Naive thymus-derived CD4-positive, alpha-beta T cell (primary cell): ENCODE data around the gene MRPS2. TPM values are rescaled to one million over a fixed set of nuclear protein-coding genes. Genes with fewer than 3 reads are reported as not detected.
A peak's percentile ranks its signal among the peaks of the same experiment; 100 is the strongest.

ENCODE experiments used
- ATAC-seq: fragments of 150-1000 bp; cut with Tn5 transposase; 2 replicates; pipeline ENCODE4 v1.10.0; 2021; ENCODE audit warnings: mild to moderate bottlenecking, moderate library complexity
- CTCF ChIA-PET: fragments of 350-600 bp; sonication (Branson Sonifier 250); formaldehyde crosslinking; loops from one replicate; lab custom pipeline; 2021; ENCODE audit warnings: antibody characterized with exemption; lab: Charles Lee
- POLR2A ChIA-PET: fragments of 350-600 bp; sonication (Branson Sonifier 250); formaldehyde crosslinking; loops from one replicate; lab custom pipeline; 2021; ENCODE audit warnings: antibody characterized with exemption, inconsistent platforms; lab: Charles Lee
- DNase-seq, 9 donors: peaks; one replicate each; pipeline versions ENCODE4 v3.0.0 to v3.0.0-alpha.2; 2020 to 2022; ENCODE audit warnings: mixed read lengths in 1 of 9
- H3K27ac ChIP-seq: one replicate; pipeline ENCODE4 v1.7.0; 2013; ENCODE audit warnings: mild to moderate bottlenecking, low read depth, low read length, moderate library complexity
- H3K27me3 ChIP-seq, 2 donors: one replicate each; pipeline ENCODE4 v1.7.0; 2013; ENCODE audit warnings: low read length in 2 of 2, mild to moderate bottlenecking in 2 of 2, moderate library complexity in 2 of 2; ENCODE audit not compliant: control insufficient read depth in 2 of 2, insufficient read depth in 2 of 2
- H3K36me3 ChIP-seq, 3 experiments: 1 replicate in 2 of 3; 2 replicates in 1 of 3; pipeline ENCODE4 v1.7.0; 2013; ENCODE audit warnings: low read length in 3 of 3, mild to moderate bottlenecking in 3 of 3, moderate library complexity in 1 of 3; ENCODE audit not compliant: insufficient read depth in 3 of 3, control insufficient read depth in 2 of 3
- H3K4me1 ChIP-seq, 2 donors: one replicate each; pipeline ENCODE4 v1.7.0; 2013; ENCODE audit warnings: low read length in 2 of 2, mild to moderate bottlenecking in 2 of 2, moderate library complexity in 1 of 2; ENCODE audit not compliant: control insufficient read depth in 2 of 2, insufficient read depth in 2 of 2
- H3K4me3 ChIP-seq: 2 replicates; pipeline ENCODE4 v1.7.0; 2013; ENCODE audit warnings: mild to moderate bottlenecking, low read length
- H3K9me3 ChIP-seq, 3 experiments: 1 replicate in 2 of 3; 2 replicates in 1 of 3; pipeline ENCODE4 v1.7.0; 2013; ENCODE audit warnings: low read length in 3 of 3; ENCODE audit not compliant: control insufficient read depth in 2 of 3
- H3K27ac Mint-ChIP-seq, 9 donors: one replicate each; pipeline ENCODE4 v1.8.0; 2020 to 2022; ENCODE audit warnings: mixed read lengths in 9 of 9, mild to moderate bottlenecking in 8 of 9, moderate library complexity in 5 of 9, inconsistent platforms in 2 of 9
- H3K27me3 Mint-ChIP-seq, 5 donors: one replicate each; pipeline ENCODE4 v1.8.0; 2021 to 2022; ENCODE audit warnings: mixed read lengths in 5 of 5, mild to moderate bottlenecking in 1 of 5
- H3K36me3 Mint-ChIP-seq, 5 donors: one replicate each; pipeline ENCODE4 v1.8.0; 2020 to 2022; ENCODE audit warnings: mixed read lengths in 5 of 5, mild to moderate bottlenecking in 3 of 5, inconsistent platforms in 1 of 5
- H3K4me1 Mint-ChIP-seq, 7 donors: one replicate each; pipeline ENCODE4 v1.8.0; 2020 to 2022; ENCODE audit warnings: mixed read lengths in 7 of 7, mild to moderate bottlenecking in 3 of 7, inconsistent platforms in 1 of 7
- H3K4me3 Mint-ChIP-seq, 10 donors: one replicate each; pipeline ENCODE4 v1.8.0; 2020 to 2022; ENCODE audit warnings: mild to moderate bottlenecking in 10 of 10, mixed read lengths in 10 of 10, moderate library complexity in 6 of 10, inconsistent platforms in 2 of 10
- H3K9me3 Mint-ChIP-seq, 11 donors: one replicate each; pipeline ENCODE4 v1.8.0; 2020 to 2022; ENCODE audit warnings: mixed read lengths in 11 of 11, mild to moderate bottlenecking in 4 of 11, inconsistent platforms in 1 of 11, moderate library complexity in 1 of 11
- intact Hi-C, 2 donors: fragments of 100-400 bp; cut with micrococcal nuclease; formaldehyde crosslinking; loops; one replicate each; pipeline ENCODE4 v1.15.1; 2023
- polyA plus RNA-seq, 2 donors: library from polyadenylated mRNA; unstranded; fragments of 300-500 nt; fragmentation: Illumina TruSeq; gene quantifications; one replicate each; pipeline ENCODE4 v1.2.3, GENCODE V29; 2021
- total RNA-seq, 6 experiments: library from RNA in 5 of 6; stranded (reverse) in 5 of 6; gene quantifications; 1 replicate in 5 of 6; 2 replicates in 1 of 6; pipeline ENCODE4 v1.2.3 and lab custom pipeline; 2021 to 2026

The MRPS2 gene
- total and polyA plus RNA-seq, 7 experiments from 2014 or later, result 19.4 to 66.1 (median 28.8) TPM

DNA sequence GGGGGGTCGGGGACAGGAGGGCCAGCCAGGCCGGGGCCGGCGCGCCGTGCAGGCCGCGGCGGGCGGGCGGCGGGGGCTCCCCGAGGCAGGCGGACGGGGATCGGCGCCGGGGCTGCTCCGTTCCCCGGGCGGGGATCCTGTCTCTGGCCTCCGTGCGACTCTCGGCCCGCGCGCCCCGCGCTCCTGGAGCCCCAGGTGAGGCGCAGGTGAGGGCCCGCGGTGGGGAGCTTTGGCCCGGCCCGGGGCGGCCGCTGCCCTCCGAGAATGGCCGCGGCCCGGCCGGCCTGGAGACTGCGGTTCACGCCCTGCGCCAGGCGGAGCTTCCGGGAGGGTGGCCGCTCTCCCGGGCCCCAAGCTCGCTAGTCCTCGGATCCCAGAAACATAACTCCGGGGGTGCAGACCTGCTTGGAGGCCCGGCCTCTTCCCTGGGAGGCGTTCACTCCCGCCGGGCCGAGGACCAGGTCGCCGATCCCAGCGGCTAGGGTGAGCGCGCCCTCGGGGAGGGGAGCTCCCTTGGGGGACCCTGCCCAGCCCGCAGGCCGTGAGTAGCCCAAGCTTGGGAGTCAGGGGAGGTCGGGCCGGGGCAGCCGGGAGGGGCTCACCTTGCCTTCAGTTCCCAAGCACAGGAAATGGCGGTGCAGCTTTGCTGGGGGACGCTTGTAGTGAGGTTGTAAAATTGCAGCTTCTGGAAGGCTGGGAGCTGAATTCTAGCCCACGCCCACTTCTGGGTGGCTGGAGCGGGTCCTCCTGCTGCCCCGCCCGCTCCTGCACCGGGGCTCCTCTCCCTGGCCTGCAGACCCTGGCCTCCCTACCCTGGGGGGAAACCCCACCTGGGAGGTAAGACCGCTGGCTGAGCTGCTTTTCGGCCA is 20.2 kb upstream of the MRPS2 start:
- ChIA-PET POLR2A (no interaction called here), CTCF (no interaction called here)
- Histone ChIP-seq H3K27ac (no peak overlapping the region), H3K4me1 (peaks cover 3 to 7% of the 10 kb centered on the region in 2 donors), H3K27me3 (peaks cover 0 to 13% of the 10 kb centered on the region in 2 donors), H3K9me3 (no peaks in the 10 kb centered on the region), H3K36me3 (no peaks in the 10 kb centered on the region), H3K4me3 (peak overlapping the region; percentile 44)
- Mint-ChIP-seq H3K4me1 (peaks cover 0 to 19% (median 11%) of the 10 kb centered on the region in 7 donors), H3K27ac (no peak overlapping the region), H3K36me3 (peaks cover 0 to 3% (median 0%) of the 10 kb centered on the region in 5 donors), H3K4me3 (peak overlapping the region in 9 of 10 donors; percentile 6 to 72 (median 51)), H3K9me3 (peaks cover 0 to 1% (median 0%) of the 10 kb centered on the region in 11 donors), H3K27me3 (peaks cover 38 to 61% (median 50%) of the 10 kb centered on the region in 5 donors)
- ATAC-seq (peak; percentile 43), DNase-seq (peak in 2 of 9 donors; percentile 8 to 11)
- intact Hi-C loops, result no loop called here

- peaks cover 0 to 3% (median 0%) of the 10 kb centered on the region in 5 donors for H3K36me3 Mint-ChIP-seq
Measured at GRCh38 chr9:135480940-135481310, 19.6 kb upstream of the MRPS2 start.

GRCh38 chr9:135482015-135482754 is 18.3 kb upstream of the MRPS2 start:
- Mint-ChIP-seq H3K27me3 (peaks cover 27 to 49% (median 39%) of the 10 kb centered on the region in 5 donors), H3K4me3 (peak overlapping the region in 5 of 10 donors; percentile 16 to 75 (median 38)), H3K36me3 (peaks cover 0 to 3% (median 0%) of the 10 kb centered on the region in 5 donors), H3K9me3 (peaks cover 0 to 1% (median 0%) of the 10 kb centered on the region in 11 donors), H3K27ac (no peak overlapping the region), H3K4me1 (peaks cover 0 to 19% (median 11%) of the 10 kb centered on the region in 7 donors)
- DNase-seq (no peak), ATAC-seq (no peak)
- Histone ChIP-seq H3K4me1 (peaks cover 3 to 7% of the 10 kb centered on the region in 2 donors), H3K27ac (no peak overlapping the region), H3K9me3 (no peaks in the 10 kb centered on the region), H3K27me3 (peaks cover 0 to 13% of the 10 kb centered on the region in 2 donors), H3K4me3 (no peak overlapping the region), H3K36me3 (no peaks in the 10 kb centered on the region)
- ChIA-PET POLR2A (no interaction called here), CTCF (interaction anchor here (0.6 kb wide), 1 partner anchor 505 kb away, joined by 3 read pairs; no protein-coding TSS in a partner anchor)
- intact Hi-C loops, result no loop called here

More at GRCh38 chr9:135480940-135481310, 19.6 kb upstream of the MRPS2 start:
- H3K9me3 ChIP-seq, result no peaks in the 10 kb centered on the region
- Mint-ChIP-seq H3K9me3 (peaks cover 0 to 1% (median 0%) of the 10 kb centered on the region in 11 donors), H3K4me3 (peak overlapping the region in 9 of 10 donors; percentile 6 to 75 (median 51)), H3K27me3 (peaks cover 32 to 57% (median 43%) of the 10 kb centered on the region in 5 donors), H3K4me1 (peaks cover 0 to 19% (median 11%) of the 10 kb centered on the region in 7 donors), H3K27ac (no peak overlapping the region)
- intact Hi-C loops, result no loop called here
- ATAC-seq (no peak), DNase-seq (no peak)
- no peak overlapping the region for H3K27ac ChIP-seq
- ChIA-PET CTCF (no interaction called here), POLR2A (no interaction called here)
- H3K27me3 ChIP-seq, result peaks cover 0 to 13% of the 10 kb centered on the region in 2 donors
- H3K36me3 ChIP-seq, result no peaks in the 10 kb centered on the region
- peaks cover 3 to 7% of the 10 kb centered on the region in 2 donors for H3K4me1 ChIP-seq
- H3K4me3 ChIP-seq, result peak overlapping the region; percentile 44

DNA sequence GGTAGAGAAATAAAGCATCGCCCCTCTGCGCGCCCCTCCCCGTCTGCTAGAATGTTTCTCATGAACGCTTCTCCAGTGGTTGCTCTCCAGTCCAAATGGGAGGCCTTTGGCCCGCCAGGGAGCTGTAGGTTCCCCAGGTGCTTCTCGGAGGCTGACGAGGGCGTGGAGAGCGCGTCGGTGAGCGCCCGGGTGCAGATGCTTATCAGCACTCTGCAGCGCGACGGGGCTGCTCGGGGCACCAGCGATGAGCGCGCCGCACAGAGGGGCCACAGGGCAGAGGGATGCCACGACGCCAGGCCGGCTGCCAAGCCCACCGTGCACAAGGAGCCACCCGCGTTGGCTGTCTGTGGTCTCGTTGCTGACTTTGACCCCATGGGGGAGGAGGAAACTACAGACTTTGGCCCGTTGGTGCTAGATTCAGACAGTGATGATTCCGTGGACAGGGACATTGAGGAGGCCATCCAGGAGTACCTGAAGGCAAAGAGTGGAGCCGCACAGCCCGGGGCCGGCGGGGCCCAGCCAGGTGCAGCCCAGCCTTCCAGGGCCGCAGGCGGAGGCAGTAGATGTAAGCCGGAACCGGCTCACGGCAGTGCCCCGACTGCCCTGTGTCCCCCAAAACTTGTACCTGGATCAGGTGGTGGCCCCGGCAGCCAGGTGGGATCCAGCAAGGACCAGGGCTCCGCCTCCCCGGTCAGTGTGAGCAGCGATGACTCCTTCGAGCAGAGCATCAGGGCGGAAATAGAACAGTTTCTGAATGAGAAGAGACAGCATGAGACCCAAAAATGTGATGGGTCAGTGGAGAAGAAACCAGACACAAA is 15.8 kb upstream of the MRPS2 start:
- CTCF ChIA-PET, result no interaction called here
- POLR2A ChIA-PET, result no interaction called here
- Mint-ChIP-seq H3K4me1 (peaks cover 0 to 8% (median 0%) of the 10 kb centered on the region in 7 donors), H3K27ac (no peak overlapping the region), H3K9me3 (peaks cover 0 to 1% (median 0%) of the 10 kb centered on the region in 11 donors), H3K4me3 (no peak overlapping the region), H3K27me3 (peaks cover 15 to 34% (median 24%) of the 10 kb centered on the region in 5 donors), H3K36me3 (no peaks in the 10 kb centered on the region)
- Histone ChIP-seq H3K27me3 (peaks cover 0 to 13% of the 10 kb centered on the region in 2 donors), H3K27ac (no peak overlapping the region), H3K4me1 (peaks cover 3 to 7% of the 10 kb centered on the region in 2 donors), H3K4me3 (no peak overlapping the region), H3K9me3 (no peaks in the 10 kb centered on the region), H3K36me3 (no peaks in the 10 kb centered on the region)
- intact Hi-C loops, result no loop called here
- ATAC-seq, result no peak
- no peak for DNase-seq

- ChIA-PET CTCF (no interaction called here), POLR2A (no interaction called here)
- Histone ChIP-seq H3K27me3 (peaks cover 0 to 13% of the 10 kb centered on the region in 2 donors), H3K4me1 (peaks cover 3 to 7% of the 10 kb centered on the region in 2 donors), H3K9me3 (no peaks in the 10 kb centered on the region), H3K4me3 (no peak overlapping the region), H3K36me3 (no peaks in the 10 kb centered on the region), H3K27ac (no peak overlapping the region)
- Mint-ChIP-seq H3K27ac (no peak overlapping the region), H3K4me1 (peaks cover 0 to 8% (median 0%) of the 10 kb centered on the region in 7 donors), H3K27me3 (peaks cover 15 to 34% (median 24%) of the 10 kb centered on the region in 5 donors), H3K4me3 (no peak overlapping the region), H3K36me3 (no peaks in the 10 kb centered on the region), H3K9me3 (peaks cover 0 to 1% (median 0%) of the 10 kb centered on the region in 11 donors)
- intact Hi-C loops, result no loop called here
- ATAC-seq (no peak), DNase-seq (no peak)
Measured at GRCh38 chr9:135485385-135485784, 15.1 kb upstream of the MRPS2 start.

DNA sequence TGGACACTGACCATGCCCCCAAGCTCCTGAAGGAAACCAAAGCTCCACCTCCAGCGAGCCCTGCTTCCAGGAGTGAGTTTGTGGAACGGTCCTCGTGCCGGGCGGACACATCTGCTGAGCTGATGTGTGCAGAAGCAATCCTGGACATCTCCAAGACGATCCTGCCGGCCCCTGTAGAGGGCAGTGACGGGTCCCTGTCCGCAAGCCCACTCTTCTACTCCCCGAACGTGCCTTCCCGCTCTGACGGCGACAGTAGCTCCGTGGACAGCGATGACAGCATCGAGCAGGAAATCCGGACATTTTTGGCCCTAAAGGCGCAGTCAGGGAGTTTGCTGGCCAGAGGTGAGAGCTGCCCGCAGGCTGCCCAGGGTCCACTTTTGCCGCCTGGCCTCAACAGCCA is 14.7 kb upstream of the MRPS2 start:
- Mint-ChIP-seq H3K4me3 (no peak overlapping the region), H3K27me3 (peaks cover 15 to 34% (median 24%) of the 10 kb centered on the region in 5 donors), H3K9me3 (peaks cover 0 to 1% (median 0%) of the 10 kb centered on the region in 11 donors), H3K27ac (no peak overlapping the region), H3K36me3 (no peaks in the 10 kb centered on the region), H3K4me1 (peaks cover 0 to 6% (median 0%) of the 10 kb centered on the region in 7 donors)
- ChIA-PET POLR2A (no interaction called here), CTCF (no interaction called here)
- Histone ChIP-seq H3K4me1 (peaks cover 3% of the 10 kb centered on the region in 2 donors), H3K27me3 (peaks cover 0 to 10% of the 10 kb centered on the region in 2 donors), H3K36me3 (no peaks in the 10 kb centered on the region), H3K27ac (no peak overlapping the region), H3K9me3 (no peaks in the 10 kb centered on the region), H3K4me3 (no peak overlapping the region)
- intact Hi-C loops, result no loop called here
- no peak for DNase-seq
- no peak for ATAC-seq
